Limb (tissue), 2 donors: ENCODE results near the gene TUBA8.
A peak's percentile ranks its signal among the peaks of the same experiment; 100 is the strongest.
"Not testable (repeated sequence)": the region's sequence is repeated elsewhere in the genome, so short reads cannot be mapped to it uniquely, and the experiment has no call there.

Experiments used
- DNase-seq, 2 donors: peaks; one replicate each; pipeline ENCODE4 v3.0.0-alpha.2; 2016; ENCODE audit errors: extremely low spot score in 2 of 2

TUBA8 gene

DNA sequence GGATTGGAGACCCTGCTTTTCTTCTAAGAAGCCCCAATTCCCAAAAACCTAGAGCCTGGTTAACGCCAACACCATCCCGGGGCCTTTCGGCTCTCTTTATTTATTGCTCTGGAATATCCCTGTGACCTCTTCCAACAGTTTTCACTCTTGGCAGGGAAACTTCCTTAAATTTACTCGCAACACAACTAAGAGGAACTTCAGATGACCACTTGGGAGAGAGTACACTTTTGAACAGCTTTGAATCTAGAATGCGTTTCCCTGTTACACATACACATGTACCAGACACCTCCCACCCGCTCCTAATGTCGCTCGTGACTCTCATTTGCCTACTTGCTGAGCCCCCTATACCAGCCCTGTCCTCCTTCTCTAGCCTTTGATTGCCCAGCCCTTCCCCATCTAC lies 19.4 kb downstream of the TUBA8 start:
- DNase-seq = no peak

GRCh38 chr22:18130699-18131429 lies 20.3 kb downstream of the TUBA8 start:
- no peak for DNase-seq

DNA sequence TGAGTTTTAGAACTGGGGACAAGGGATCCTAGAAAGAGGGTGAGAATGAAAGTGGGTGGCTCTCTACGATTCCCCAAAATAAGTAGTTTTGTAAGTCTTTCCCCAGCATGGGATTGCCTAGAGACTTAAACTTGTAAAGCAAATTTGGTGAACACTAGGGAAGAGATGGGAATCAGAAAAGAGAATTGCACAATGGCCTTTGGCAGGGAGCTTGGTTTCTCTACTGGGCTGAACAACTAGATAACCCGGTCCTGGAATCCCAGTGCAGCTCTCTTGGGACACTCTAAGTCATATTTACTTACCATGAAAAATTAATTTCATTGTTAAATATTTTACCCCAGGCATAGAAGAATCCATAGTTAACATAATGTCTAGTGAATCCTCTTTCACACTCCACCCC lies 22.8 kb downstream of the TUBA8 start:
- DNase-seq = no peak

DNA sequence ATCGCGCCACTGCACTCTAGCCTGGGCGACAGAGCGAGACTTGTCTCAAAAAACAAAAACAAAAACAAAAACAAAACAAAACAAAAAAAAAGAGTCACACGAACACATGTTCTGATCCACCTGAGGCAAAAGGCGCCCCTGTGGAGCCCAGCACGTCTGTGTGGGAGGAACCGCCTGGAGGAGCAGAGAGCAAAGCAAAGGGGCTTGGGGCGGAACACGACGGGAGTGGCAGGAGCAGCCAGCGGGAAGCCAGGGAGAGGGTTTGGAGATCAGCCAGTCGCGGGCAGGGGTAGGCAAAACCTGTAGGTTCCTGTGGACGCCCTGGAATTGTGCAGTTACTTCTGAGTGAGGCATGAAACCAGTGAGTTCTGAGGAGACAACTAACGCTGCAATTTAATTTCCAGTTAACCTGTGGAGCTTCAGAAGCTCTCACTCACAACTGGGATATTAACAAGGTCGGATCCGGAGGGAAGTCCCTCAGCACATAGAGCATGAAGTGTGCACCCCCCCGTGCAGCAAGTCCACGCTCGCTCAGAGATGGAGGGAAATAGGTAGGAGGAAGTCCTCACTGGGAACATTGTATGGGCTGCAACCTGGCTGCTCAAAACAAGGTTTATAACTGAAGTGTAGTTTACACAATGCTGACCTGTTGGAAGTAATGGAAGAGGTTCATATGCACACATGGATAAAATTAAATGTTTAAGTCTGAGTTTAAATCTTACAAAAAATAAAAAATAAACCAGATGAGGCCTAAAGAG lies 26.1 kb downstream of the TUBA8 start:
- no peak for DNase-seq

GRCh38 chr22:18141004-18141403 lies 30.4 kb downstream of the TUBA8 start:
- not testable (repeated sequence) for DNase-seq

- no peak for DNase-seq
Measured at GRCh38 chr22:18144105-18144504, 33.5 kb downstream of the TUBA8 start.

DNA sequence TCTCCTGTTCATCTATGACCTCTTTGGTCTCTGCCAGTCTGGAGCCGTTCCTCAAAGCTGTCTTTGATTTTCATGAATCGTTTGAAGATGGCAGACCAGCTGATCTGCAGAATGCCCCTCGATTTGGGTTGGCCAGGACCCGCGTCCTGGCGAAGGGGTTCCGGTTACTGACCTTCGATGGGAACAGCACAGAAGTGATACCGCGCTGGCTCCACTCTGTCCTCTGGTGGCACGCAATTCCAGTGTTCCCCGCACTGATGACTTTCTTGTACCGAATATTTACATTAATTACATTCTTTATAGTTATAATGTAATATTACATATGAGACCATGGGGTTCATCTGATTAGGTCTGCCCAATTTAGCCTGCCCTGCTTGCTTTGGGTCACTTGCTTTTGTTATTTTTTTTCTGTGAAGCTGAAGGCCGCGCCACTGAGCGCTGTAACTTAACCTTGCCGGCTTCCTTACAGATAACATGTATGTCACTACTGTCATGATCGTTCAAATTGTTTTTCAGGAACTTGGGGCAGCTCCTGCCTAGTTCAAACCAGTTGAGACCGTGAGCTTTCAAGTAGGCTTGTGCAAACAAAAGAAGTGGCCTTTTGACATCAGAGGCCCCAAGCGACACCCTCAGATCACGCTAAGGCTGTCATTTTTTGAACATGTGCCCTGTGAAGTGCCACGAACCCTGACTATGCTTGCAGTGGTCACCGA lies 35.2 kb downstream of the TUBA8 start:
- no peak for DNase-seq

DNA sequence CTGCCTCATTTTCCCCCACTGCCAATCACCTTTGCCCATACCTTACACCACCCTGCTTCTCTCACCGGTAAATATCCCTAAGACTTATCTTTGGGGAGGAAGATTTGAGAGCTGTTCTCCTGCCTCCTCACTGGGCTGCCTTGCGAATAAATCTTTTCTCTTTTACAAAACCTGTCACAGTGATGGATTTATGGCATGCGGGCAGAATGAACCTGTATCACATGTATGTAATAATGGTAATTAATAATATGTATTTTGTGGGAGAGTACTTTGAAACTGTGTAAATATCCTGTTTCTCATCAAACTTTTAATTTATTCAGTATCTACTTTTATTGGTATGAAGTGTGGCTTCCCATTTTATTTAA lies 35.8 kb downstream of the TUBA8 start:
- no peak for DNase-seq

- DNase-seq = no peak
Measured at GRCh38 chr22:18147791-18148190, 37.2 kb downstream of the TUBA8 start.

DNA sequence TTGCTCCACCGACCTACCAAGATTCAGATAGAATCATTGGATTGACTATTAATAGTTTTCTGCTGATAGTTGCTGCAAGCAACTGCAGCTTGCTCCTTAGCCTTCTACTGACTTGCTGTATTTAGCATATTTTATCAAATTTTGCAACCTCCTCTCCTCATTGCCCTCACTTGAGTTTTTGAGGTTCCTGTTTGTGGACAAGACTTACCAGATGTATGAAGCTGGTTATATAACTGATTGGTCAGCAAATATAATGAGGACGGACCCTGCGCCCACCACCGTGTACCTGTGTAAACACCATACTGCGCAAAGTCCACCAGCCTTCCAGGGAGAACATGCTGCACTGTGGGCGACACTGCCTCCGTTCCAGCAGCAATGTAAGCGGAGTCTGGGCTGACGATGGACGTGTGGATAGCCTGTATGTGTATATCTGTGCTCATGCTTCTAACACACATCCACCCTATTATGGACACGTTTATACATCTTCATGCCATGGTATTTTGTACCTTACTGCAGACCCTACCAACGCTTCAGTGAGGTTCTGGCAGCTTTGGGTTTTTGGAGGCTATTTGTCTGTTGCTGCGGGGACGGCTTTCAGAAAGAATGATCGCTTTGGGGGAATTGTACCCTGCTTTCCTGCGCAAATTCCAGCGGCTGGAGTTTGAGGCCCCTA lies 37.8 kb downstream of the TUBA8 start:
- DNase-seq = no peak

GRCh38 chr22:18152519-18152918 lies 41.9 kb downstream of the TUBA8 start:
- DNase-seq = no peak

- DNase-seq = no peak
Measured at GRCh38 chr22:18154821-18155390, 44.3 kb downstream of the TUBA8 start.

DNA sequence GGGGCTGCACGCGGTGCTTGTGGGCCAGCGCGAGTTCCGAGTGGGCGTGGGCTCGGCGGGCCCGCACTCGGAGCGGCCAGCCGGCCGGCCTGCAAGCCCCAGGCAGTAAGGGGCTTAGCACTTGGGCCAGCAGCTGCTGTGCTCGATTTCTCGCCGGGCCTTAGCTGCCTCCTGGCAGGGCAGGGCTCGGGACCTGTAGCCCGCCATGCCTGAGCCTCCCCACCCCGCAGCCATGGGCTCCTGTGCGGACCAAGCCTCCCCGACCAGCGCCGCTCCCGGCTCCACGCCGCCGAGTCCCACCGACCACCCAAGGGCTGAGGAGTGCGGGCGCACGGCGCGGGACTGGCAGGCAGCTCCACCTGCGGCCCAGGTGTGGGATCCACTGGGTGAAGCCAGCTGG lies 44.9 kb downstream of the TUBA8 start:
- not testable (repeated sequence) for DNase-seq

DNA sequence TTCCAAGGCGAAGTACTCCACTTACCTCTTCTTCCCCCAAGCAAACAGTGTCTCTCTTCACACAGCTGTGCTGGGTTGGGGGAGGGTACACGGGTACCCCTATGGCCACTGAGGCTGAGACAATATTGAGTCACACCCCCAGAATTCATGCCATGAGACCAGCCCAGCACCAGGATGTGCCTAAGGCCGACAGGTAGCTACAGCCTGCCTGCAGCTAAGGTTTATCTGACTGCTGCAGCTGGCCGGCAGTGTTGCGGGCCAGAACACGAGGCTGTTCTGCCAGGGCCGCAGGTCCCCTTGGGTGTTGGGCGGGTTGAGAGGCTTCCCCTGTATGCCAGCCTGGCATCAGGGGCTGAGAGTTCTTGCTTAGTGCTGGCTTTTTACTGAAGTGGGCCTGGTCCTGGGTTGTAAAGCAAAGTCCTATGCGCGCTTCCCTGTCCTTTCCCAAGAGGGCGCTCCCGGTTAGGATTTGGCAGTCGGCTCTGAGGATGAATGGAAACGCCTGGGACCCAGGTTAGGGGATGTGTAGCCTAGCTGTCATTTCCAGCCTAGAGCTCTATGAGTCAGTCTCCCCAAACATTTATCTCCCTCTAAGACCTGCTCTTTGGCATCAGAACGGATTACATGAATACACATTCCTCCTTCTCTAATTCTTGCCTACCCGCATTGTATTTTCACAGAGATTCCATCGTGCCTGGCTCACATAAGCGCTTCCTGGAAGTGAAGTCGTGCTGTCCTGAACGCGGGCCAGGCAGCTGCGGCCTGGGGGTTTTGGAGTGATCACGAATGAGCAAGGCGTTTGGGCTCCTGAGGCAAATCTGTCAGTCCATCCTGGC lies 46.5 kb downstream of the TUBA8 start:
- DNase-seq = peak; percentile 84 to 86

GRCh38 chr22:18157714-18158028 lies 47.1 kb downstream of the TUBA8 start:
- DNase-seq = no peak

- not testable (repeated sequence) for DNase-seq
Measured at GRCh38 chr22:18160641-18161040, 50.0 kb downstream of the TUBA8 start.

DNA sequence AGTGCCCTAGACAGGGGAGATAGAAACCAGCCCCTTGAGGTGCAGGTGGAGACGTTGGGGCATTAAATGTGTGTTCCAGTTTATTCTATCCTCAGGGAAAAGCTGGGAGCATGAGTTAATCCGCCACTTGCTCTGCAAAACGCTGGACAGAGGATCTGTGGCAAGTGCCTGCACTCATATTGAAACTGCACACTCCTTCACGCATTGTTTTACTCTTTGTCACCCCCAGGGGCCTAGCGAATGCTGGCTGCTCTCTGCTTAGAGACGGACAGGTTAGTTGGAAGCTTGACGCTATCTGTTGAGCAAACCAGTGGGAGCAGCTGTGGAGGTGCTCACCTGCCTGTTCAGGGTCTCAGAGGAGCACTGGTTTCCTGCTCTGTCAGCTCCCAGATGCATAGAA lies 53.2 kb downstream of the TUBA8 start:
- DNase-seq = not testable (repeated sequence)

- DNase-seq = not testable (repeated sequence)
Measured at GRCh38 chr22:18164584-18164983, 54.0 kb downstream of the TUBA8 start.

DNA sequence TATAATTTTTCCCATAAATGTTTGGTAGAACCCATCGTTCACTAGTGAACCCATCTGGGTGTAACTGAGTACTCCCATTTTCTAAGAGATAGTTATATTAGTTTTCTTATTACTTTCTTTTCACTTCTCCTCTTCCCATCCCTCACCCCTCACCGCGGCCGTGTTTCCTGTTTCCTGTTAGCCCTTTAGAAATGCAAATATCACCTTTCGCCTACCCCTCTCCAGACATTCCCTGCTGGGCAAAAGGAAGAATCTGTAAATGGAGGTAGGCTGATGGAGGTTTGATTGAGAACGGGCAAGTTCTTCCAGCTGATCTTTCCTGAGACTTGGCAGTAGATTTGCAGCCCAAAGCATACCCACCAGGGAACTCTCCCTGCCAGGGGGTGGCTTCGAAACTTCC lies 54.7 kb downstream of the TUBA8 start:
- DNase-seq = not testable (repeated sequence)

- not testable (repeated sequence) for DNase-seq
Measured at GRCh38 chr22:18170284-18170683, 59.7 kb downstream of the TUBA8 start.

DNA sequence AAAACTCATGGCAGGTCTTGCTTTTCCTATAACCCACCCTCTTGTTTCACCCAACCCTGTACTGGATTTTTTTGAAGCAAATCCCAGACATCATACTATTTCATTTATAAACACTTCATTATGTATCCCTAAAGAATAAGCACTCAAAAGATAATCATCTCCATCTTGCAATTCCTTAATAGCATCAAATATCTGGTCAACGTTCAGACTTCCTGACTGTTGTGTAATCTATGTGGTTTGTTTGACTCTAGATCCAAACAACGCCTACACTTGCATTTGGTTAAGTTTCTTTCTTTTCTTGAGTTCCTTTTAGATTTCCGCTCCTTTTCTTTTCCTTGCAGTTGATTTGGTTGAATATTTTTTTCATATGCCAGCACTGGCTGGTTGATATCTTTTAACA lies 61.6 kb downstream of the TUBA8 start:
- not testable (repeated sequence) for DNase-seq
